Measurements from ENCODE around the gene GHRL.

The GHRL gene

GRCh38 chr3:10244009-10244408 is 48.7 kb downstream of the GHRL start:
- DNase-seq (ENCODE audit: low spot score) = no peak

GRCh38 chr3:10242182-10243065 is 50.3 kb downstream of the GHRL start:
- DNase-seq (ENCODE audit: low spot score) = no peak

- no peak for DNase-seq (ENCODE audit: low spot score)
Measured at GRCh38 chr3:10240799-10241198, 51.9 kb downstream of the GHRL start.

- DNase-seq (ENCODE audit: low spot score) = no peak
Measured at GRCh38 chr3:10238345-10239183, 54.2 kb downstream of the GHRL start.
